Gastrocnemius medialis (tissue), 4 donors: Measurements from ENCODE around the gene FYB1.

Experiments
- POLR2A ChIP-seq, 2 donors: fragments of 450-650 bp; IDR thresholded peaks; one replicate each; pipeline ENCODE4 v1.6.1; 2017; ENCODE audit warnings: antibody characterized with exemption in 2 of 2, mild to moderate bottlenecking in 2 of 2, moderate library complexity in 2 of 2
- TF ChIP-seq, protein P1 (sequence below), 5 experiments: fragments of 450-650 bp in 3 of 5; fragments of 200-600 bp in 2 of 5; sonication (generic) in 2 of 5; IDR thresholded peaks in 4 of 5; conservative IDR thresholded peaks in 1 of 5; 1 replicate in 4 of 5; 2 replicates in 1 of 5; pipeline ENCODE4 v1.5.1; 2016 to 2019; ENCODE audit warnings: antibody characterized with exemption in 5 of 5, mild to moderate bottlenecking in 3 of 5, moderate library complexity in 3 of 5

DNA sequence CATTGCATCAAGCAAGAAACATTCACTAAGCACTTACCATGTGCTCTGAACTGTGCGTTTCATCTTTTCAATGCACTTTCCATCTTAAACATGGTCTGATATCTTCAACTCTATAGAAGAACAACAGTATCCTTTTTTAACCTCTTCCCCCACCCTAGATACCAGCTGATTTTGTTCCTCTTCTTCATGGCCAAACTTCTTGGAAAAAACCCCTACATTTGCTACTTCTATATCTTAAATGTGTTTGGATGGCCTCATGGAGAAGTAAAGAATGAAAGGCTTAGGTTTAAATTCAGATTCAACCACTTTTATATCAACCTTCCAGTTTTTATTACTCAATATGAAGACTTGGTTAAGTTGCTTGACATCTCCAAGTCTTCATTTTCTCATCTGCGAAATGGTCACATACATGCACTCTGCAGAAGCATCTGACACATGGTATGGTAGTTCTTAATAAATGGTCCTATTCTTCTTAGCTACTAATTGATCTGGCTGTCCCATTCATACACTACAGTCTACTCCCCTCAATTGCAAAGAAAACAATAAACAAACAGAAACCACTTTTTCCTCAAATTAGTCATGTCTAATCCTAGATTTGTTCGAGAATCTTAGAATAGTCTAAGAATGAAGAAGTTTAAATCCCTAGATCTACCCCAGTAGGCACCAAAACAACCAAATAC lies 59.4 kb downstream of the FYB1 start:
- TF ChIP-seq, protein P1, sequence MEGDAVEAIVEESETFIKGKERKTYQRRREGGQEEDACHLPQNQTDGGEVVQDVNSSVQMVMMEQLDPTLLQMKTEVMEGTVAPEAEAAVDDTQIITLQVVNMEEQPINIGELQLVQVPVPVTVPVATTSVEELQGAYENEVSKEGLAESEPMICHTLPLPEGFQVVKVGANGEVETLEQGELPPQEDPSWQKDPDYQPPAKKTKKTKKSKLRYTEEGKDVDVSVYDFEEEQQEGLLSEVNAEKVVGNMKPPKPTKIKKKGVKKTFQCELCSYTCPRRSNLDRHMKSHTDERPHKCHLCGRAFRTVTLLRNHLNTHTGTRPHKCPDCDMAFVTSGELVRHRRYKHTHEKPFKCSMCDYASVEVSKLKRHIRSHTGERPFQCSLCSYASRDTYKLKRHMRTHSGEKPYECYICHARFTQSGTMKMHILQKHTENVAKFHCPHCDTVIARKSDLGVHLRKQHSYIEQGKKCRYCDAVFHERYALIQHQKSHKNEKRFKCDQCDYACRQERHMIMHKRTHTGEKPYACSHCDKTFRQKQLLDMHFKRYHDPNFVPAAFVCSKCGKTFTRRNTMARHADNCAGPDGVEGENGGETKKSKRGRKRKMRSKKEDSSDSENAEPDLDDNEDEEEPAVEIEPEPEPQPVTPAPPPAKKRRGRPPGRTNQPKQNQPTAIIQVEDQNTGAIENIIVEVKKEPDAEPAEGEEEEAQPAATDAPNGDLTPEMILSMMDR (IDR thresholded peaks at IDR 0.05 in 4 of 5, conservative IDR thresholded peaks at IDR 0.05 in 1 of 5): no peak
- TF ChIP-seq POLR2A (IDR thresholded peaks at IDR 0.05): no peak
